ENCODE data around the gene GALNT10.

Gene GALNT10

DNA sequence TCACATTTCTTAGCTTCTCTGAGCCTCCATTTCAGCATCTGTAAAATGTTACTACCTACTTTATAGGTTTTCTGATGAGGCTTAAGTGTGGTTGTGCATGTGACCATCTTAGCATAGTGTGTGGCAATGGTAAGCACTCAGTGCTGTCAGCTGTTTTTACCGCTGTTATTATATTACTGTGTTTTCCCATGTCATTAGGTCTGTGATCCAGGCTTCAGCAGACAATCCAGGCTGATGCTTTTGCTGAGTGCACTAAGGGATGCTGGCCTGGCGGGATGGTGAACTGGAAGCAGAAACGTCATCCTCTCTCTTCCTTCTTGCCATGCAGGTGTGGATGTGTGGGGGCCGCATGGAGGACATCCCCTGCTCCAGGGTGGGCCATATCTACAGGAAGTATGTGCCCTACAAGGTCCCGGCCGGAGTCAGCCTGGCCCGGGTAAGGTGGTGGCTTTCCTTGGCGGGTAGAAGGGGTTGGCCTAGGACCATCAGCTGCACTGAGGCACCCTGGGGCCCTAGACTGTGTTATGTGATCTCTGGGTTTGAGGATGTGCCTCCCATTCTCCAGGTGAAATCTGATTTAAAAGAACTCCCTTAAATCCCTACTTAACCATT, 213.3 kb downstream of the GALNT10 start:
- no peak for DNase-seq (ENCODE audit: low read depth, low spot score)

DNA sequence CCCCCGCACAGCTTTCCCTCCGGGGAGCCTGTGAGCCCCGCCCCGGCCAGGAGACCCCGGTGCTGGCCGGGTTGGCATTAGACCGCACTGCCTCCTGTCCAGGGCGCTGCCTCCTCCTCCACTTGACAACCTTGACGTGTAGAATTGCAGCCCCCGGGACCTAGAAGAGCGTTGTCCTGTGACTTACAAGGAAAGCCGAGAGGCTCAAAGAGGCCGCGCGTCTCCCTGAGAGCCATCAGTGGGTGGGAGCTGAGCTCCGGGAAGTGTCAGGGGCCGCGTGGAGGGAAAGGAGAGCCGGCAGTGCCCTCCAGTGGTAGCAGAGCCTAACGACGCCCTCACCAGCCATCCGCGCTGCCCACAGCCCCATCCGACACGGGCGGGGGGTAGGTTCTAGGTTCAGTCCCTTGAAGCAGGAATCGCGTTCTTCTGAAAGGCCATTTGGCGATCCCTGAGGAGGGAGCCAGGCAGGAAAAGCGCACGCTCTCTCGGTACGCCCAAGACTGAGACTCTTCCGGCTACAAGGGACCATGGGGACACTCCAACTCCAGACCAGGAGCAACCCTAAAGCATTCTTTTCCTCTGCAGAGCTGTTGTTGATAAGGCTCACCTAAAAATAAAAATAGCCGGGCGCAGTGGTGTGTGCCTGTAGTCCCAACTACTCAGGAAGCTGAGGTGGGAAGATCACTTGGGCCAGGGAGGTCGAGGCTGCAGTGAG, 214.7 kb downstream of the GALNT10 start:
- DNase-seq (ENCODE audit: low read depth, low spot score): peak; percentile 43

- no peak for DNase-seq (ENCODE audit: low read depth, low spot score)
Measured at GRCh38 chr5:154406231-154406630, 215.7 kb downstream of the GALNT10 start.

- no peak for DNase-seq (ENCODE audit: low read depth, low spot score)
Measured at GRCh38 chr5:154406826-154407225, 216.3 kb downstream of the GALNT10 start.

DNA sequence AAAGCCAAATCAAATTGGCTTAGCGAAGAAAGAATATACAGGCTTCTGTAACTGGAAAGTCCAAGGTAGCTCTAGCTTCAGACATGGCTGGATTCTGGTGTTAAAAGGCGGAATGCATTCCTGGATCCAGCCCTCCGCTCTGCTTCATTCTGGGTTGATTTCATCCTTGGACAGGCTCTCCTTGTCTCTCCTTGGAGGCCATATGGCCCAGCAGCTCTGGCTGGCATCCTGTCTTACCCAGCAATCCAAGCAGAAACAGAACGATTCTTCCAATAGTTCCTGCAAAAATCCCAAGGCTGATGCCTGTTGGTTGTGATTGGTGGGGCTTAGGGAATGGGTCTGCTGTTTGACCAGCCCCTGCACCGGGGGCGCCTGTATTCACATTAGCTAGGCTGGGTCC, 218.3 kb downstream of the GALNT10 start:
- no peak for DNase-seq (ENCODE audit: low read depth, low spot score)

DNA sequence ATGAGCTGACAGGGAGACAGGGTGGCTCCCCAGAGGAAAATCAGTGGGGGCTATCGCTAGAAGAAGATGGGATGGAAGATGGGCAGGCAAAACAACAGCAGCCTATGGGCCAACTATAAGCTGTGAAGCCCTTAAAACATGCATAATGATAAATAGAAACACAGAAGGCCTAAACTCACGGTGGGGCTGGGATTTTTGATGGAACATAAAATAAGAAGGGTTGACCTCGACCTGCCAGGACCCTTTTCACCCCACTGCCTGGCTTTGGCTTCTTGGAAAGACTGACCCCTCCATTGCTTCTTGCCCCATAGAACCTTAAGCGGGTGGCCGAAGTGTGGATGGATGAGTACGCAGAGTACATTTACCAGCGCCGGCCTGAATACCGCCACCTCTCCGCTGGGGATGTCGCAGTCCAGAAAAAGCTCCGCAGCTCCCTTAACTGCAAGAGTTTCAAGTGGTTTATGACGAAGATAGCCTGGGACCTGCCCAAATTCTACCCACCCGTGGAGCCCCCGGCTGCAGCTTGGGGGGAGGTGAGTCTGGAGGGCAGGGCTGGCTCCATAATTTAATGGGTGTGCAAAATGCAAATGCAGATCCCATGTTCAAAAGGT, 218.8 kb downstream of the GALNT10 start:
- no peak for DNase-seq (ENCODE audit: low read depth, low spot score)

- no peak for DNase-seq (ENCODE audit: low read depth, low spot score)
Measured at GRCh38 chr5:154410008-154410407, 219.5 kb downstream of the GALNT10 start.

GRCh38 chr5:154410786-154411185, 220.3 kb downstream of the GALNT10 start:
- no peak for DNase-seq (ENCODE audit: low read depth, low spot score)

GRCh38 chr5:154411338-154411737, 220.8 kb downstream of the GALNT10 start:
- no peak for DNase-seq (ENCODE audit: low read depth, low spot score)

- no peak for DNase-seq (ENCODE audit: low read depth, low spot score)
Measured at GRCh38 chr5:154412316-154412715, 221.8 kb downstream of the GALNT10 start.

GRCh38 chr5:154412925-154413324, 222.4 kb downstream of the GALNT10 start:
- DNase-seq (ENCODE audit: low read depth, low spot score): no peak

- no peak for DNase-seq (ENCODE audit: low read depth, low spot score)
Measured at GRCh38 chr5:154415114-154415513, 224.6 kb downstream of the GALNT10 start.

DNA sequence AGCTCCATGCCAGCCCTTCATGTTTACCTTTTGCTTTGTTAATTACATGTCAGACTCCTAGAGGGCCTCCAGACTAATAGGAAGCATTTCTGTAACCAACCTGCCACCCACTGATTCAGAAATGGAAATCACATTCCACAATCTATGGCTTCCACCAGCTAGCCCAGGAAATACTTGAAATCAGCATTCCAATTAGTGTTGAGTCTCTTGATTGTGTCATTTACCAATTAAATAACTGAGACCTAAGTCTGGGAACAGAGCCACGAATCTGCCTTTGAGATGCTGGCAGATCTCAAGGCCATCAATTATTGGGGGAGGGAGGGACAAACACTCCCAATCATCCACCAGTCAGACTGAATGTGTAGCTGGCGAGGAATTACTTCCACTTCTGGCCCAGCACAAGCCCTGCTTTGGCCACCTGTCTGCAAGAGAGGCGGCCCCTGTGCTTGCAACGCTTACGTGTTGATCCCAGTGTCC, 227.8 kb downstream of the GALNT10 start:
- DNase-seq (ENCODE audit: low read depth, low spot score): no peak

DNA sequence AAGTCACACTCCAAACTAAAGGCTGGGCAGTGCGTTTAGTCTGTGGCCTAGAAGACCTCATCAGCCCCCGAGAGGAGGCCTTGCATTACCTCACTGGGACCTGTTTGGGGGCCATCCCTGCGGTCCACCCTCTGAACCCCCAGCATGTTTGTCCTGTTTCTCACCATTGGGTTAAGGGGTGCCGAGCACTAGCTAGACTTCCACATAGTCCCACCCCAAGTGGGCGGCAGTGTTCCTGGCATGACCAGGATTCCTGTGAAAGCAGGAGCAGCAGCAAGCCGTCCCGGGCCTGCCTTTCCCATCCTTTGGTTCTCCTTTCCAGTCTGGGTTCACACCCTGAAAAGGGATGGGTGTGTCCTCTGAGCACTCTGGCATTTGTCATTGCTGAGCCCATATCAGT, 228.7 kb downstream of the GALNT10 start:
- DNase-seq (ENCODE audit: low read depth, low spot score): no peak

DNA sequence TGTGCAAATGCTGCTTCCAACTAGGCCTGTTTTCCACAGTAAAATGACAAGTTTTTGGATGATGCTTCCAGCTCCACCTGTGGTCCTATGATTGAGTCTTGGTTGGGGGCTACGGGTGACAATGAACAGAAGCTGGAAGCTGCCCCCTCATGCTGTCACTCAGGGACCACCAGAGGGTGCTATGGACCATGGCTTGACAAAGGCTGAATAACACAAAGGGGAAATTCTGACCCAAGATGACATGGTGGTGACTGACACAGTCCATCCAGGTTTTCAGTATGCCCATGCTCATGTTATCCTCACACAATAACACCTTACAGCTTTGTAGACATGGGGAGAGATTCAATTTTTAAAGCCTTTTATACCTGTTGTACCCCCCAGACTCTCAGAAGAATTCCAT, 231.3 kb downstream of the GALNT10 start:
- DNase-seq (ENCODE audit: low read depth, low spot score): no peak

- DNase-seq (ENCODE audit: low read depth, low spot score): no peak
Measured at GRCh38 chr5:154422298-154422697, 231.8 kb downstream of the GALNT10 start.

GRCh38 chr5:154428208-154428607, 237.7 kb downstream of the GALNT10 start:
- no peak for DNase-seq (ENCODE audit: low read depth, low spot score)

- no peak for DNase-seq (ENCODE audit: low read depth, low spot score)
Measured at GRCh38 chr5:154429341-154429740, 238.8 kb downstream of the GALNT10 start.

DNA sequence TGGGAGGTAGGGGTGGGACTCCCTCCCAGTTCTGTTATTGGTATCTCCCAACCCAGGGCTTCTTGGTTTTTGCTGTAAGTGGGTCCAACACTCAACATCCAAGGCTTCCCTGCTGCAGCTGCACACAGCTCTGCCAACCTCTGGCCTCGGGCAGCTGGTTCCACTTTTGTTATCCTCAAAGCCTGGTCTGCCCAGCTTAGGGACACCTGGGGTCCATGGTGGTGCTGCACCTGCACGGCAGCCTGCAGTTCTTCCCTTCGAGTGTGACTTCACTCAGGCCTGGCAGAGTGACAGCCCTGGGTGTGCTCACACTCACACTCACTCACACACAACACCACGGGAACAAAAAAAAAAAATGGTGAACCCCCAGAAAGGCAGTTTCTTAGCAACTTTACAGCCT, 239.9 kb downstream of the GALNT10 start:
- DNase-seq (ENCODE audit: low read depth, low spot score): no peak

- DNase-seq (ENCODE audit: low read depth, low spot score): no peak
Measured at GRCh38 chr5:154430961-154431630, 240.6 kb downstream of the GALNT10 start.

- DNase-seq (ENCODE audit: low read depth, low spot score): no peak
Measured at GRCh38 chr5:154435226-154435625, 244.7 kb downstream of the GALNT10 start.

DNA sequence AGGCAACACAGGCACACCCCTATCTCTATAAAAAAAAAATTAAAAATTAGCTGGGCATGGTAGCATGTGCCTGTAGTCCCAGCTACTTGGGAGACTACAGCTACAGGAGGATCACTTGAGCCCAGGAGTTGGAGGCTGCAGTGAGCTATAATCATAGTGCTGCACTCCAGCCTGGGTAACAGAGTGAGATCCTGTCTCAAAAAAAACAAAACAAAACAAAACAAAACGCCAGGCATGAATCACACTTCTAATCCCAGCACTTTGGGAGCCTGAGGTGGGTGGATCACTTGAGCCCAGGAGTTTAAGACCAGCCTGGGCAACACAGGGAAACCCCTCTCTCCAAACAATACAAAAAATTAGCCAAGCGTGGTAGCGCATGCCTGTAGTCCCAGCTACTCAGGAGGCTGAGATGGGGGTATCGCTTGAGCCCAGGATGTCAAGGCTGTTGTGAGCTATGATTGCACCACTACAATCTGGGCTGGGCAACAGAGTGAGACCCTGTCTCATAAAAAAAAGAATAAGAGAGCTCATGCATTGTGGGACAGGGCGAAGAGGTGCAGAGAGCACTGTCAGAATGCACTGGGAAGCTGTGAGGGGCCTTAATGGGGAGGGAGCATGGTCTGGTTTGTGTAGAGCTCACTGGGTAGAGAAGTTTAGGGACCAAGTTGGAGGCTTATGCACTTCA, 246.9 kb downstream of the GALNT10 start:
- no peak for DNase-seq (ENCODE audit: low read depth, low spot score)

All from brain pericyte (primary cell).